GM19193 (cell line): ENCODE data around the gene DLX2.

Experiments used
- POLR2A ChIP-seq: IDR thresholded peaks from 4 replicates; pipeline ENCODE4 v1.6.1; 2011; ENCODE audit not compliant: insufficient read depth, insufficient read length; ENCODE audit errors: extremely low read depth

The DLX2 gene

DNA sequence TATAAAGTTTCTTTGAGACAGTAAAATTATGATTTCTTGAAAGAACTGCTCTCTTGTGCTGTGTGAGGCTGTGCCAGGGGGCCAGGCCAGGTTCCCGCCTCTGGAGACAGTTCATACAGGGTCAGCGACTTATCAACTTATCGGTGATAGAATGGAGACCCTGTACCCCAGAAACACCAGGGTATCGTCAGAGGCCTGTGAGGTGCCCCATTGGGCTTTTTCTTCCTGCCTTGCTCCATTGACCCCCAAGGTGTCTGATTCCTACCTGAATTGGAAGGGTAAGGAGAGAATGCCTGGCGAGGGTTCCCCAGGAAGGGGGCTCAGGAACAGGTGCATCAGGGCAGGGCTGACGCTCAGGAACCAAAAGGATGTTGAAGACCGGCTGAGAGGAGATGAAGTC, 13.1 kb downstream of the DLX2 start:
- TF ChIP-seq POLR2A = no peak

DNA sequence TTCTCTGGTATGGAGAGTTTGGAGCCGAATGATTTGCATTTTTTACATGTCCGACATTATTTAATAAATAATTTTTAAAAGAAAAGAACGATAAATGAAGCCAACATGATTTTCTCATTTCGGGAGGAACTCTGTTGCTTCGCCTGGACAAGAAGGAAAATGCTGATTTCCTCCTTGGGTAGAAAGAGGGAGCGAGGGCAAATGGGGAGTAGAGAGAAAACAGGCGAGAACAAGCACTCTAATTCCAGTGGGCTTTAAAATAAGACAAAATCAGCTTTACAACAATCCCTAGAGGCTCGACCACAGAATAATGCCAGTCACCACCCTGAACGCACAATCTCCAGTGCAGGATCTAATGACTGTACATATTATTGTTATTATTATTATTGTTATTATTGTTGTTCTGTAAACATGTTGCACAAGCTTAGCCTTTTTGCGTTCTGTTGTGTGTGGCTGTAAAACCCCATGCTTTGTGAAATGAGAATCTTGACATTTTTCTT, 13.6 kb downstream of the DLX2 start:
- TF ChIP-seq POLR2A = no peak

DNA sequence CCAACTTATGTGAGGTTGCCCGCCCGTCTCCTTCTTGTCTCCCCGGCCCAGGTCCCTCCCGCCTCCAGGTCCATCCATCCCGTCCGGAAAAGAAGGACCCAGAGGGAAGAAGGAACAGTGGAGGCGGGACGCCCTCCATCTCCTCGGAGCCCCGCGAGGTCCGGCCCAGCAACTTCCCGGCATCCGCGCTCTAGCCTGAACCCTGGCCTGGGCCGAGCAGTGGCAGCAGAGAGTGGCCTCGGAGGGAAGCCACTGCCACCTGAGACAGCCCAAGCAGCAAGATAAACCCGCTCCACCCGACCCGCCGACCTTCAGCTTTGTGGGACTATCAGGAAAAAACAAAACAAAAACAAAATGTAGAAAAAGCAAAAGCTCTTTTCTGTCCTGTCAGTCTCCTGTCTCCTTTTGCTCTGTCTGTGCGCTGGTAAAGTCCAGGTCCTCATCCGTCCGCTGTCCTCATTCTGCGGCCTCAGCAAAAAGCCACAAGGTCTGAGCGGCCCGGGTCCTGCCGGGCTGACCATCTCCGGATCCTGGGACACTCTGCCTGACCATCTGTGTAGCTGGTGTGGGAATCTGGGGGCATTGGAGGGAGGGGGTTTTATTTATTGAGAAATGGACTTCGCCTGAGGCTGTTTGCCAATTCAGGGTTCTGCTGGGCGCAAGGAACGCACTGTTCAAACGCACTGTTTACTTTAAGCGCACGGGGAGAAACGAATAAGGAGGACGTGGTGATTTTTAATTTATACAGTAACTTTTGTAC, 14.3 kb downstream of the DLX2 start:
- TF ChIP-seq POLR2A = no peak

DNA sequence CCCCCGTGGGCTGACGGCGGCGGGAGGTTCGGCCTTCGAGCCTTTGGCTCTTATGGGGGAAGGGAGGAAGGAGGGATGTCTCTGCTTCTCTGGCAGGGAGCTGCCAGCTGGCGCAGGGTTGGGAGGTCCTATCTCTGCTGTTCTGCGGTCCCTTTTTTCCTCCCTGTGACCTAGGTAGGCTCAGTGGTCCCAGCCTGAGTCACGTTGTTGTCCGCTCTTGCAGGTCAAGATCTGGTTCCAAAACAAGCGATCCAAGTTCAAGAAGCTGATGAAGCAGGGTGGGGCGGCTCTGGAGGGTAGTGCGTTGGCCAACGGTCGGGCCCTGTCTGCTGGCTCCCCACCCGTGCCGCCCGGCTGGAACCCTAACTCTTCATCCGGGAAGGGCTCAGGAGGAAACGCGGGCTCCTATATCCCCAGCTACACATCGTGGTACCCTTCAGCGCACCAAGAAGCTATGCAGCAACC, 14.9 kb downstream of the DLX2 start:
- no peak for TF ChIP-seq POLR2A

DNA sequence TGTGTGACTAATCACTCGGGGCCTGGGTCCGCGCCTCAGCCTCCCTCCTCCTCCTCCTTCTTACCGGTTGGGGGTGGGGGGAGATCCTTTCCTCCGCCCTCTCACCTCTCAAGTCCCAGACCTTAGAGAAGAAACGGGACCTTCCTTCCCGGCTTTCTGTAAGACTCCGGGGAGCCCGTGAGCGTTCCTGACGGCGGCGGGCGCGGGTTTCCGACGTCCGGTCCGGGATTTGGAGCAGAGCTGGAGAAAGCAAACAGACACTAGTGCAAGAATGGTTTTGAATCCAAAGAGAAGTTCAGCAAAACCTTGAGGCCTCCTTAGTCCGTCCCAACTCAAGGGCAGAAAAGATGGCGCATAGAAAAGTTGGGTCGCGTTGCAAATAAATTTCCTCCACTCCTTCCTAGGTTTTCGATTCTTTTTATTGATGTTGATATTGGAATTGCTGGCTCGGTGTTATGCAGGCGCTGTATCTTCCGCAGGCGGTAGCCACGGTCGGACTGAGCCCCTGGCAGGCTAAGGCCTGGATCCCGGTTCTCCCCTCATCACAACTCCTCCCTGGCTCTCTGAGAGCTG, 15.4 kb downstream of the DLX2 start:
- no peak for TF ChIP-seq POLR2A

DNA sequence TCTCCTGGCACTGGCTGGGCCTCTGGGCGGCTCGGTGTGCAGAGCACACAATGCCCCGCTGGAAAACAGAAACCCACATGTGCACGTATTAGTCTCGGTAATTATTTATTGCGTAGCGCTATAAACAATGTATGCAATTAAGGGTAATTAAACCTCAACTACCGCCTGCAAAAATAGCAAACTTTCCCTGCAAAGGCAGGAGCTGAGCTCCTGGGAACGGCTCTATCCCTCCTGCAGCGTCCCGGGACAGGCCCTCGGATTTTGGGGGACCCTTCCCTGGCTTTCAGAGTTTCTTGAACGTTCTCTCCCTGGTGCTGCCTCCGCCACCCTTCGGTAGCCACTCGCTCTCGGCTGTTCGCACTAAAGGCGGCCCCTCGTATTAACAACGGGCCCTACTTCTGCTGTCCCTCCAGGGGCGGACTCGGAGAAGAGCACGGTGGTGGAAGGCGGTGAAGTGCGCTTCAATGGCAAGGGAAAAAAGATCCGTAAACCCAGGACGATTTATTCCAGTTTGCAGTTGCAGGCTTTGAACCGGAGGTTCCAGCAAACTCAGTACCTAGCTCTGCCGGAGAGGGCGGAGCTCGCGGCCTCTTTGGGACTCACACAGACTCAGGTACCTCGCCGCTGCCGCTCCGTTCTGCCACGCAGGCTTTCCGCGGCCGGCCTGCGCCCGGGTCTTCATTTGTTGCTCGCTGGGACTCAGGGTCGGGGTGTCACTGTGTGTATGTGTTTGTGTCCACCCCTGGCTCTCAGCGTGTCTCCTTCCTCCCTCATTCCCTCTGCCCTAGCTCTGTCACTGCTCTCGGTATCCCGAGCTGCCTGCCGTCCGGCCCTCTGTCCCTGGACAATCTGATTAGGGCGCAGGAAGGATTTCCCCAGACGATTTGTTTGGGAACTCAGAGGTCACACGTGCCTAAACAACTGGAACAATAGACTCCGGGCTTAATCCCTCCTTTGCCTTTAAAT, 16.2 kb downstream of the DLX2 start:
- no peak for TF ChIP-seq POLR2A

DNA sequence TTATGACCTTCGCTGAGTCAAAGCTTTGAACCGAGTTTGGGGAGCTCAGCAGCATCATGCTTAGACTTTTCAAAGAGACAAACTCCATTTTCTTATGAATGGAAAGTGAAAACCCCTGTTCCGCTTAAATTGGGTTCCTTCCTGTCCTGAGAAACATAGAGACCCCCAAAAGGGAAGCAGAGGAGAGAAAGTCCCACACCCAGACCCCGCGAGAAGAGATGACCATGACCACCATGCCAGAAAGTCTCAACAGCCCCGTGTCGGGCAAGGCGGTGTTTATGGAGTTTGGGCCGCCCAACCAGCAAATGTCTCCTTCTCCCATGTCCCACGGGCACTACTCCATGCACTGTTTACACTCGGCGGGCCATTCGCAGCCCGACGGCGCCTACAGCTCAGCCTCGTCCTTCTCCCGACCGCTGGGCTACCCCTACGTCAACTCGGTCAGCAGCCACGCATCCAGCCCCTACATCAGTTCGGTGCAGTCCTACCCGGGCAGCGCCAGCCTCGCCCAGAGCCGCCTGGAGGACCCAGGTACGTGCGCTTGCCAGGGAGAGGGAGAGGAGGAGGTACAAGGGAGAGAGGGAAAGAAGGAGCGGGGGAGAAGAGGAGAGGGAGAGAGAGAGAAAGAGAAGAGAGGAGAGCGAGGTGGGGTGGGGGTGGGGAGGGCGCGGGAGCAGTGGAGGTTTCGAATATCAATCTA, 17.1 kb downstream of the DLX2 start, which contains the start of gene DLX1:
TSS of gene DLX1 (plus strand) at position 48 of the 700 bp plus-strand sequence. CDS start at position 219, 171 bp downstream.
- TF ChIP-seq POLR2A = no peak

DNA sequence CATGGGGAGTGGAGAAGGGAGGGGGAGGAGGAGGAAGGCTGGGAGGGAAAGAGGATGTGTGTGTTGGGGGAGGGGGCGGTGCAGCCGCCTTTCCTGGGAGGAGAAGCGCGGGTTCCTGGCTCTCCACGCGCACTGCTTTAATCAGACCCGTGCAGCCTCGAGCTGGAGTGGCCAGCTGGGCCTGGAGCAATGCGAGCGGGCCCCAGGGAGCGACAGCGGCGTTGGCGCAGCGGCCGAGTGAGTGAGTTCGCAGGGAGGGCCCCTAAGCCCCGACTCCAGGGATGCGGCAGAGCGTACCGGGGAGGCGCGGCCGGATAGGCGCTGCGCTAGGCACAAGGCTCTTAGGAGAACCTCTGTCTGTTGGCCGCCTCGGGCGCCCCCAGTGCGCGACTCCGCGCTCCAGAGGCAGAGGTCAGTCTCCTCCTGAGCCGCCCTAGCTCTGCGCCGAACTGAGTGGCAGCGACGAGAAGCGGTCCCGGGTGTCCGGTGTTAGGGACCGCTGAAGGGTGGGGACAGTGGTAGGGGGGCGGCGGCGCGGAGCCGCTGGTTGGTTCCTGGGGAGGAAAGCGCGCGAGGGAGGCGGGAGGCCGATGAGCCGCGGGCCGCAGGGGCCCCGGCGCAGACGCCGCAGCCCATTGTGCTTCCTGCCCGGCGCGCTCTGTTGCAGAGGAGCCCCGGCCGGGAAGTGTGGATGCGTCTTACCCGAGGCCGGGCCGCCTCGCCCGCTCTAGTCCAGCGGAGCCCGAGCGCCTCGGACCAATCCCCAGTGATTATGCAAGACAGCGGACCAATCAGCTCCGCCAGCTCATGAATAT, 17.8 kb downstream of the DLX2 start:
- no peak for TF ChIP-seq POLR2A

DNA sequence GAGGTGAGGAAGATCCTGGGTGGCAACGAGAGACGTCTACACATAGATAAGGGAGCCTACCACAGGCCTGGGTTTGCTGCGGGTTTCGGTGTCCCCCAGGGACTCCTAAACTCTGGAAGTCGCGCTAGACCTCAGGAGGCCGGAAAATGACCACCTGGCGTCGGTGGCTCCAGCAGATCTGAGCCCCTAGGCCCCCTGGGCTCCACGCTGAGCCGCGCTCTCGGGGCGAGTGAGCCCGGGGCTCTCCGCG, 18.4 kb downstream of the DLX2 start:
- TF ChIP-seq POLR2A = no peak

DNA sequence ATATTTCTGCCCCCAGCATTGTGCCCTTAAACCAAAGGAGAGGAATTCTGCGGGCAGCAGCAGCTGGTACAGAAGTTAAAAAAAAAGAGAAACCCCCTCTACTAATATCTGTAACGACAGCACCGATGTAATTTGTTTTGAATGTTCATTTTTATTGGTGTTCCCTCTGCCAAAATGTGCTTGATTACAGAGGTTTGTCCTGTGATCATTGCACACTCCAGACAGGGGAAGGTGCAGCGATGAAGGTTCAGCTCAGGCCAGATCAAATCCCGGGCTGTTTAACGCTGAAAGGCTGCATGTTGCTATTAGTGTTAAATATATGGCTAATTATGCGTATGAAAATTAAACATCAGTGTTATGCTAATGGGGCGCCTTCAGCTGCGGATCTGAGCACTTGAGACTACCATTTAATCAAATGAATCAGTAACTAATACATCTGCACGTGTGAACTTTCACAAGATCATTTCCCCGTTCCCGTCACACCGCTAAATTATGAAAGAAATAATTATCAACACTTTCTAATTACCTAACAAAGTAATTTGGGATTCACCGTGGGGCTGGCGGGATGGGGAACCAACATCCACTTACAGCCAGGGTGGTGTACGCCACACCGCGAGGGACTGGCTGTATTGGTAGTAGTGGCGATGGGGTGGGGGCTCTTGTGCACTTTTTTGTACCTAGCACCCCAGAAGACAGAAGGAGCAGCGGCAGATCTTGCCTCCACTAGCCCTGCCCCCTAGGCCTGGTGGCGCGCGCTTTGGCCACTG, 18.9 kb downstream of the DLX2 start:
- TF ChIP-seq POLR2A = no peak

DNA sequence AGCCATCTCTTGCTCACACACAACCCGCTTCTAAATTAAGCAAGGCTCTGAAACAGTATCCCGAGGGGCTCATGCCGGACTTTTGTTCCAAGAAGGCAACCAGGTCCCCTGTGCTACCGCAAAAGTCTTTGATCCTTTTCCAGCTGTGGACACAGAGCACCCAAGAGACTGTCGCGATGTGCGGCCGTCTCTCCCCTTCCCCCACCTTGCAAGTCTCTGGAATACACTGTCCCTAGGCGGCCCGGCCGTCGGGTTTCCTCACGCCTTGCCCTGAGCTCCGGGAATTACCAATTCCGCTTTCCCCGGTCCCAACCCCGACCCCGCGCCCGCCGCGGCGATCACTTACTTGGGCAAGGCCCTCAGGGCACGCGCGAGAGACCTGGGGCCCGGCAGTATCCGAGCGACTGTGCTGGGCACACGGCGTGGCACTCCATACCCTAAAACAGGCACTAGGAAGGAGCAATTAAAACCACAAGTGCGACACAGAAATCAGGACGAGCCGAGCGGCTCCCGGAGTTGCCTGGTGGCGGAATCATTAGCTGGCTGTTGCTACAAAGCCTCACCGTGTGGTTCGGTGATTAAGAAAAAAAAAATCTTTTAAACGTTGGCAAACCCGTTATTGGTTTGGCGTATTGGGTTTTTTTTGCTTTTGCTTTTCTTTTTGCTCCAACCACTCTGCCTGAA, 19.6 kb downstream of the DLX2 start:
- TF ChIP-seq POLR2A = no peak

DNA sequence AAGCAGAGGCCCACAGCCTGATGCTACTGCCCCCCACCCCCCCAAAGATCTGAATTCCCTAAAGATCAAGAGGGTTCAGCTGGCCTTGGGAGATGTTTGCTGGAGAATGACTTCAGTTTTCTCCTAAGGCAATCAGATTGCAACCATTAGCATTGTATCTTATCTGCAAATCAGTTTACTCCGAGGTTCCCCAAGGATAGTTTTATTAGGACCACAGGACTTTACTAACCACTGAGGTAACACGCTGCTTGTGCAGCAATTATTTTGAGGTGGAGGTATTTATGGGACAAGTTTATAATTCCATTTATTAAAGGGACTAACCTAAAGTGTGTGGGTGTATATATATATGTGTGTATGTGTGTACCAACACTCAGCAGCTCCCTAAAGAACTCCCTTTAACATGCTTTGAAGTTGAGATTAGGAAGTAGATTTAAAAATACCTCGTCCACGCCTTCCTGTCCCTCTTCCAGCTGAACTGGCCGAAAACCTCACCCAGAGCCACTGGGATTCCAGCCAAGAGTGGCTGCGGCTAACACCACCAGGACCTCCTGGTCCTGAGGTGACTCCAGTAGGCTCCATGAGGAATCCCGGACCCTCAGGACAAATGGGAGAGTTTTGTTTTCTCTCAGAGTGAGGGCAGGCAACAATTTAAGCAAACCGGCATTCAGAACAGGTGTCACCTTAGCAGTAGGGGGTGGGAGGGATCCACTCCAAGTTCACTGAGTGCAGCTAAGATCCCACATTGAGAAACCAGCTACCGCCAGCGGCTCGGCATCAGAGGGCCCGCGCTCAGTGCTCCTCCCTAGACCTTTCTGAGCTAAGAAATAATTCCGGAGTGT, 20.4 kb downstream of the DLX2 start:
- no peak for TF ChIP-seq POLR2A

DNA sequence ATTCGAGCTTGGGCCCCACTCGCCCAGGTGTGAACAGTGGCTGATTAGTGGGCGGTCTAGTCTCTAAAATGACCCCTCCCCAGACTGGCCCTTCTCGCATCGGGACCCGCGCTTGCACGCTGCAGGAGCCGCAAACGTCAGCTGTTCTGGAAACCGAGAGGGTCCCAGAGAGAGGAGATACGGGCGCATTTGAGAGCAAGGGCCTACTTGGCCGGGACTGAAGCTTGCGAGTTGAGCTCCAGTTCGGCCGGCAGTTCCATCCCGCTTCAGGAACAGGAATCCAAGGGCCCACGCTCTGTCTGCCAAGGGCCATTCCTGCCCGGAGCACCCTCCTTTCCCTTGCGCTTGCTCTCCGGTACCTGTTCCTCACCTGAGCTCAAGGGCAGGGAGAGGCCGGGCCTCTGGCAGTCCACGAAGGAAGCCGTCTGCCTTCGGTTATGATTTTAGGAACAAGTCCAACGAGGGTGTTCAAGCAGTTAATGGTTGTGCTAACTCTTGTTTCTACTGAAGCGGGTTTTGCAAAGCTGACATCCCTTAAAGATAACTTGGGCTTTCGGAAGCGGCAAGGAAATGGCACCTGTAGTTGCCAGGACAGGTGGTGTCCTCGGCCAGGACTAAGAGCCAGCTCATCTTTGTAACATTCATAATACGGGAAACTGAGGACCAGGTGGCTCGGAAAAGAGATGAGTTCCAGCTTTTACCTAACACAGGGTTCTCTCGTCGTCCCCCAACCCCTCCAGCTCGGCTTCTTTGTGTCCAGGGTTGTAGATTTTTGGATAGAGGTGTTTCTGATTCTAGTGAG, 21.3 kb downstream of the DLX2 start:
- no peak for TF ChIP-seq POLR2A
